CD4-positive, alpha-beta T cell (primary cell): ENCODE measurements around the gene IL1RAPL2. TPM values are rescaled to one million over a fixed set of nuclear protein-coding genes. Genes with fewer than 3 reads are reported as not detected.

ENCODE experiments used
- ATAC-seq: fragments of 200-7000 bp; cut with Tn5 transposase; one replicate; pipeline ENCODE4 v1.10.0; 2022; ENCODE audit warnings: mild to moderate bottlenecking; ENCODE audit not compliant: poor library complexity
- CTCF ChIA-PET: fragments of 350-600 bp; sonication (Branson Sonifier 250); formaldehyde crosslinking; loops from one replicate; lab custom pipeline; 2021; ENCODE audit warnings: antibody characterized with exemption, inconsistent platforms; lab: Charles Lee
- POLR2A ChIA-PET: fragments of 350-600 bp; sonication (Branson Sonifier 250); formaldehyde crosslinking; loops from one replicate; lab custom pipeline; 2021; ENCODE audit warnings: antibody characterized with exemption, inconsistent platforms; lab: Charles Lee
- DNase-seq, 14 experiments: peaks; one replicate each; pipeline ENCODE4 v3.0.0-alpha.2; 2013 to 2020; ENCODE audit warnings: mixed read lengths in 2 of 14
- H3K27ac ChIP-seq, 2 donors: one replicate each; pipeline versions ENCODE4 v1.5.1 to v1.7.0; 2013; ENCODE audit warnings: low read length in 2 of 2, low read depth in 1 of 2, mild to moderate bottlenecking in 1 of 2
- H3K27me3 ChIP-seq, 2 experiments: 1 replicate in 1 of 2; 2 replicates in 1 of 2; pipeline versions ENCODE4 v1.6.1 to v1.7.0; 2013; ENCODE audit warnings: low read length in 2 of 2, control low read depth in 1 of 2, mild to moderate bottlenecking in 1 of 2, moderate library complexity in 1 of 2; ENCODE audit not compliant: insufficient read depth in 2 of 2, control insufficient read depth in 1 of 2
- H3K36me3 ChIP-seq: one replicate; pipeline ENCODE4 v1.6.1; 2013; ENCODE audit warnings: low read length, control low read depth; ENCODE audit not compliant: insufficient read depth
- H3K4me1 ChIP-seq: one replicate; pipeline ENCODE4 v1.6.1; 2013; ENCODE audit warnings: low read length, control low read depth; ENCODE audit not compliant: insufficient read depth
- H3K4me3 ChIP-seq: one replicate; pipeline ENCODE4 v1.5.1; 2013; ENCODE audit warnings: mild to moderate bottlenecking, low read length, moderate library complexity
- H3K9me3 ChIP-seq, 2 experiments: 1 replicate in 1 of 2; 2 replicates in 1 of 2; pipeline versions ENCODE4 v1.6.1 to v1.7.0; 2013; ENCODE audit warnings: low read length in 2 of 2, mild to moderate bottlenecking in 2 of 2, control low read depth in 1 of 2, moderate library complexity in 1 of 2; ENCODE audit not compliant: control insufficient read depth in 1 of 2, insufficient read depth in 1 of 2
- H3K27ac Mint-ChIP-seq: one replicate; pipeline ENCODE4 v1.8.0; 2020; ENCODE audit warnings: mixed read lengths
- H3K27me3 Mint-ChIP-seq: one replicate; pipeline ENCODE4 v1.8.0; 2021; ENCODE audit warnings: mixed read lengths
- H3K36me3 Mint-ChIP-seq: one replicate; pipeline ENCODE4 v1.8.0; 2021; ENCODE audit warnings: low read depth, mixed read lengths
- H3K4me1 Mint-ChIP-seq: one replicate; pipeline ENCODE4 v1.8.0; 2021; ENCODE audit warnings: low read depth, mixed read lengths
- H3K4me3 Mint-ChIP-seq: one replicate; pipeline ENCODE4 v1.8.0; 2020; ENCODE audit warnings: mild to moderate bottlenecking, mixed read lengths
- H3K9me3 Mint-ChIP-seq: one replicate; pipeline ENCODE4 v1.8.0; 2020; ENCODE audit warnings: mixed read lengths
- CTCF ChIP-seq: fragments of 200-600 bp; IDR thresholded peaks from one replicate; pipeline ENCODE4 v1.8.0; 2022; ENCODE audit warnings: antibody characterized with exemption, mild to moderate bottlenecking
- intact Hi-C, 2 experiments: fragments of 100-400 bp; cut with DNase I in 1 of 2; cut with micrococcal nuclease in 1 of 2; formaldehyde crosslinking; loops; one replicate each; pipeline versions ENCODE4 v1.15.1 to v1.9.0; 2023 to 2025; cut with DNase I, micrococcal nuclease
- polyA plus RNA-seq, 2 donors: library from polyadenylated mRNA; unstranded; fragments of 120-200 nt; gene quantifications; one replicate each; pipeline ENCODE4 v1.2.1, GENCODE V29; 2013
- total RNA-seq, 174 experiments: library from RNA in 2 of 174; stranded (reverse) in 2 of 174; gene quantifications; one replicate each; pipeline ENCODE4 v1.2.3 and lab custom pipeline; 2021 to 2026

IL1RAPL2 gene
- total RNA-seq (not detected), total RNA-seq (lab: John Stamatoyannopoulos, UW) (0 to 0.09 (median 0) reads per million in 172 experiments)
- not detected for polyA plus RNA-seq (2013, experiment 1 of 2)
- polyA plus RNA-seq (2013, experiment 2 of 2) = 0.03 TPM

- CTCF ChIA-PET = no interaction called here
- Mint-ChIP-seq H3K9me3 (no peaks in the 10 kb centered on the region), H3K27me3 (peaks cover 29% of the 10 kb centered on the region), H3K4me1 (no peaks in the 10 kb centered on the region), H3K36me3 (no peaks in the 10 kb centered on the region), H3K4me3 (no peak within 1 kb of the TSS), H3K27ac (no peak within 1 kb of the TSS)
- intact Hi-C loops = no loop called here
- no peaks in the 10 kb centered on the region for H3K4me1 ChIP-seq
- no peak for DNase-seq
- H3K9me3 ChIP-seq = peaks cover 0 to 11% of the 10 kb centered on the region in 2 experiments
- TF ChIP-seq CTCF = no peak
- H3K36me3 ChIP-seq = no peaks in the 10 kb centered on the region
- ATAC-seq = no peak
- peaks cover 5 to 23% of the 10 kb centered on the region in 2 experiments for H3K27me3 ChIP-seq
- H3K27ac ChIP-seq = no peak within 1 kb of the TSS
- H3K4me3 ChIP-seq = no peak within 1 kb of the TSS
- POLR2A ChIA-PET = no interaction called here
Observed at GRCh38 chrX:104565791-104566680, at the start of gene IL1RAPL2. Gene IL1RAPL2 (plus strand): TSS chrX:104566199.

DNA sequence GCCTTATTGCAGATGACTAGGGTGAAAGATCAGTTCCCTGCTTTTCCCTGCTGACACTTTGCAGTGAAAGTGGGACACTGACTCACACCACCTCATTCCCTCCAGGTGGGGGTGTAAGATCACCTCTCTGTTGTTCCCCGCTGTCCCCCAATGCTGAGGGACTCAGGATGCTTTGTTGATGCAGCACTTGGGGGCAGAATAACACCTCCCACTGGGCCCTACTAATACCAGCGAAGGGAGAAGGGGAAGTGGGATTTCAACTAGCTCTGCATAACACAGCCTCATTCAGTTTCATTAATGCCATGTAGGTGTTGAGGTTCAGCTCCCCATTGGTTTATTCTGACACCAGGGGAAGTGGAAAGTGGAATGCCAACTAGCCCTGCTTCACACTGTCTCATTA lies 43.6 kb upstream of the IL1RAPL2 start:
- POLR2A ChIA-PET = no interaction called here

GRCh38 chrX:104523858-104524257 lies 42.1 kb upstream of the IL1RAPL2 start:
- no peaks in the 10 kb centered on the region for H3K4me1 ChIP-seq
- ChIA-PET POLR2A (no interaction called here), CTCF (no interaction called here)
- peaks cover 0 to 3% of the 10 kb centered on the region in 2 experiments for H3K27me3 ChIP-seq
- DNase-seq = no peak
- no peak for ATAC-seq
- Mint-ChIP-seq H3K4me1 (no peaks in the 10 kb centered on the region), H3K36me3 (no peaks in the 10 kb centered on the region), H3K9me3 (no peaks in the 10 kb centered on the region), H3K27ac (no peak overlapping the region), H3K27me3 (peaks cover 5% of the 10 kb centered on the region), H3K4me3 (no peak overlapping the region)
- H3K36me3 ChIP-seq = no peaks in the 10 kb centered on the region
- no peak for TF ChIP-seq CTCF
- no peak overlapping the region for H3K4me3 ChIP-seq
- intact Hi-C loops = no loop called here
- H3K9me3 ChIP-seq = no peaks in the 10 kb centered on the region
- no peak overlapping the region for H3K27ac ChIP-seq

More for the DNA sequence above, 43.6 kb upstream of the IL1RAPL2 start:
- ATAC-seq = no peak
- H3K27me3 Mint-ChIP-seq = peaks cover 5% of the 10 kb centered on the region
- Histone ChIP-seq H3K4me3 (no peak overlapping the region), H3K4me1 (no peaks in the 10 kb centered on the region), H3K27ac (no peak overlapping the region), H3K27me3 (peaks cover 0 to 3% of the 10 kb centered on the region in 2 experiments), H3K9me3 (no peaks in the 10 kb centered on the region), H3K36me3 (no peaks in the 10 kb centered on the region)
- no peaks in the 10 kb centered on the region for H3K9me3 Mint-ChIP-seq
- no peak overlapping the region for H3K4me3 Mint-ChIP-seq
- H3K36me3 Mint-ChIP-seq = no peaks in the 10 kb centered on the region
- no peak for TF ChIP-seq CTCF
- DNase-seq = no peak
- no peak overlapping the region for H3K27ac Mint-ChIP-seq
- CTCF ChIA-PET = no interaction called here
- intact Hi-C loops = no loop called here
- no peaks in the 10 kb centered on the region for H3K4me1 Mint-ChIP-seq
